Mammary epithelial cell (primary cell): Measurements from ENCODE around the gene RASGRF2.

Experiments used
- EZH2 ChIP-seq: IDR thresholded peaks from 2 replicates; pipeline ENCODE4 v1.6.1; 2012; ENCODE audit warnings: low read length, inconsistent platforms, borderline replicate concordance
- TF ChIP-seq, protein P1 (sequence below), 2 donors: IDR thresholded peaks in 1 of 2; conservative IDR thresholded peaks in 1 of 2; 2 replicates each; pipeline ENCODE4 v1.5.1; 2011 to 2012; ENCODE audit warnings: inconsistent platforms in 2 of 2, low read length in 2 of 2, mild to moderate bottlenecking in 2 of 2, control low read depth in 1 of 2, low read depth in 1 of 2; ENCODE audit not compliant: insufficient read depth in 1 of 2; ENCODE audit errors: extremely low read depth in 1 of 2

DNA sequence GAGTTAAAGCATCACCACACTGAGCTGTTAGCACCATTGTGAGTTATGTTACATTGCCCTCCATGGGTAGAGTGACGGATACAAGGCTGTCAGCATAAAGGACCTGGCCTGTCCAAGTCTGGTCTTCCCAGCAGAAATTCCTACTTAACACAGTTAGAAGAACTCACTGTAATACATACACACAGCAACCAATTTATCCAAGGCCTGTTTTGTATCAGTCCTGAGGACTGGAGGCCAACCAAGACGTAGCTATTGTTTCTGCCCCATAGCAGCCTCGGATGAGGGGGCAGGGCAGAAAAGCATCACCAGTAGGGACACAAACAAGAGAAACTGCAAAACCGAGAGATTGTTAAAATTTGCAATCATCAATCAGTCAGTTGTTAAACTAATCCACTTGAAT is 206.9 kb downstream of the RASGRF2 start:
- TF ChIP-seq, protein P1, sequence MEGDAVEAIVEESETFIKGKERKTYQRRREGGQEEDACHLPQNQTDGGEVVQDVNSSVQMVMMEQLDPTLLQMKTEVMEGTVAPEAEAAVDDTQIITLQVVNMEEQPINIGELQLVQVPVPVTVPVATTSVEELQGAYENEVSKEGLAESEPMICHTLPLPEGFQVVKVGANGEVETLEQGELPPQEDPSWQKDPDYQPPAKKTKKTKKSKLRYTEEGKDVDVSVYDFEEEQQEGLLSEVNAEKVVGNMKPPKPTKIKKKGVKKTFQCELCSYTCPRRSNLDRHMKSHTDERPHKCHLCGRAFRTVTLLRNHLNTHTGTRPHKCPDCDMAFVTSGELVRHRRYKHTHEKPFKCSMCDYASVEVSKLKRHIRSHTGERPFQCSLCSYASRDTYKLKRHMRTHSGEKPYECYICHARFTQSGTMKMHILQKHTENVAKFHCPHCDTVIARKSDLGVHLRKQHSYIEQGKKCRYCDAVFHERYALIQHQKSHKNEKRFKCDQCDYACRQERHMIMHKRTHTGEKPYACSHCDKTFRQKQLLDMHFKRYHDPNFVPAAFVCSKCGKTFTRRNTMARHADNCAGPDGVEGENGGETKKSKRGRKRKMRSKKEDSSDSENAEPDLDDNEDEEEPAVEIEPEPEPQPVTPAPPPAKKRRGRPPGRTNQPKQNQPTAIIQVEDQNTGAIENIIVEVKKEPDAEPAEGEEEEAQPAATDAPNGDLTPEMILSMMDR (conservative IDR thresholded peaks at IDR 0.05 in 1 of 2, IDR thresholded peaks at IDR 0.05 in 1 of 2; ENCODE audit: extremely low read depth in 1 of 2, insufficient read depth in 1 of 2, low read depth in 1 of 2, low read length in 2 of 2), result no peak
- TF ChIP-seq EZH2, result no peak
